ENCODE measurements around the gene C1orf105. TPM values are rescaled to one million over a fixed set of nuclear protein-coding genes. Genes with fewer than 3 reads are reported as not detected.
A peak's percentile ranks its signal among the peaks of the same experiment; 100 is the strongest.

The C1orf105 gene
- total and polyA plus RNA-seq, 2 of the 13 experiments (the other 11 are each of a cell fraction or from before 2014, with no cell fraction given) = 0.15 to 0.45 TPM

DNA sequence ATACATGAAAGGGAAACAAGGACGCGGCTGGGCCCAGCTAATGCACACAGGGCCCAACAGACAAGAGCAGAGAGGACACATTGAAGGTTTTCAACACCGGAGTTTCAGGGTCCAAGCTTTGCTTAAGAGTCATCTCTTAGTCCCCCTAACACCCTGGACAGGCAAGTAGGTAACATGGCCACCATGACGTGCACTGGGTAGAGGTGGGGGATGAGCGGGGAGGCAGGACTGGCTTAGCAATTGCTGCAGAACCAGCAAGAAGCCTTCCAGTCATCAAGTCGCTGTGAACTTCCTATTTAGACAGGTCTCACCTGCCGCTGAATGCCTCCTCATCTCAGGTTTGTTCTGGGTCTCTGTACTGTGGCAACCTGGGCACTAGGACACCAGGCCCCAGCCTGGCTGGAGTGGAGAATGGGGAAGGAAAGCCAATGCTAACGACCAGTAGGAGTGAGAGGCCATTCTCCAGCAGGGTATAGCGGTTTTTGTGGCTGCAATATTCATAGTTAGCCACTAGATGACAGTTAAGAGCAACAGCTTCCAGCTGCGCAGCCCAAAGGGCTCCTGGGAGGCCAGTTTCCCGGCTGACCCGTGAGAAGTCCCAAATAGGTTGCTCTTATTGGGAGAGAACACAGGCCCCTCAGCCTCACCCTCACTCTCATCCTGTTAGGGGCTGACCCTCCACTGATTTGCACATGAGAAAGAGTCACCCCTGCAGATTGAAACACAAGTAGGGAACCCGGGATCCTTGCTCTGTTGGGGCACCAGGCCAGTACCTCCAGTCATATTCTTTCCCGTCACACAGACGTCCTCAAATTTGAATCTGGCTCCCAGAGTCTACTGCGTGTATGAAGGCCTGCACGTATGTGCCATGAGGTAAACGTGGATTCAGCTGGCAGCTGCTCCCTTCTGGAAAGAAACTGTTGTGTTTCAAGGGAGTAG lies 29.4 kb downstream of the C1orf105 start (continued):
- TF ChIP-seq SNAI1 (CRISPR knock-in tag; IDR thresholded peaks at IDR 0.05; ENCODE audit: borderline replicate concordance) (no peak), SRSF4 (IDR thresholded peaks at IDR 0.05; ENCODE audit: low read depth, low read length, poor library complexity, severe bottlenecking) (no peak), MIER2 (CRISPR knock-in tag; IDR thresholded peaks at IDR 0.05) (peak; percentile 55; the same call in 1 of the 2 replicates), KMT2B (CRISPR knock-in tag; IDR thresholded peaks at IDR 0.05) (0 out of 2 replicates have a peak, but pooled peaks have one; percentile 7), ZBTB4 (CRISPR knock-in tag; IDR thresholded peaks at IDR 0.05; ENCODE audit: borderline replicate concordance) (no peak; the same call in 1 of the 2 replicates), REXO4 (CRISPR knock-in tag; IDR thresholded peaks at IDR 0.05; ENCODE audit: borderline replicate concordance) (no peak), LCORL (IDR thresholded peaks at IDR 0.05) (no peak), LCORL (CRISPR knock-in tag; IDR thresholded peaks at IDR 0.05) (peak; percentile 64; the same call in 1 of the 2 replicates), NFIC (IDR thresholded peaks at IDR 0.05; ENCODE audit: low read length) (no peak), IRX3 (CRISPR knock-in tag; IDR thresholded peaks at IDR 0.05; ENCODE audit: borderline replicate concordance, low read depth) (no peak), TCF7 (IDR thresholded peaks at IDR 0.05; ENCODE audit: low read depth) (no peak; the same call in 1 of the 2 replicates), GFI1 (CRISPR knock-in tag; IDR thresholded peaks at IDR 0.05; ENCODE audit: borderline replicate concordance) (no peak), ZNF790 (CRISPR knock-in tag; IDR thresholded peaks at IDR 0.05; ENCODE audit: borderline replicate concordance) (no peak), POLR2A (IDR thresholded peaks at IDR 0.05; ENCODE audit: insufficient read depth in 1 of 2, low read depth in 2 of 2, low read length in 2 of 2) (peak; percentile 54 to 76), ZBTB14 (CRISPR knock-in tag; IDR thresholded peaks at IDR 0.05) (no peak), ZNF713 (CRISPR knock-in tag; IDR thresholded peaks at IDR 0.05) (no peak)
- TF ChIP-seq, protein P1, sequence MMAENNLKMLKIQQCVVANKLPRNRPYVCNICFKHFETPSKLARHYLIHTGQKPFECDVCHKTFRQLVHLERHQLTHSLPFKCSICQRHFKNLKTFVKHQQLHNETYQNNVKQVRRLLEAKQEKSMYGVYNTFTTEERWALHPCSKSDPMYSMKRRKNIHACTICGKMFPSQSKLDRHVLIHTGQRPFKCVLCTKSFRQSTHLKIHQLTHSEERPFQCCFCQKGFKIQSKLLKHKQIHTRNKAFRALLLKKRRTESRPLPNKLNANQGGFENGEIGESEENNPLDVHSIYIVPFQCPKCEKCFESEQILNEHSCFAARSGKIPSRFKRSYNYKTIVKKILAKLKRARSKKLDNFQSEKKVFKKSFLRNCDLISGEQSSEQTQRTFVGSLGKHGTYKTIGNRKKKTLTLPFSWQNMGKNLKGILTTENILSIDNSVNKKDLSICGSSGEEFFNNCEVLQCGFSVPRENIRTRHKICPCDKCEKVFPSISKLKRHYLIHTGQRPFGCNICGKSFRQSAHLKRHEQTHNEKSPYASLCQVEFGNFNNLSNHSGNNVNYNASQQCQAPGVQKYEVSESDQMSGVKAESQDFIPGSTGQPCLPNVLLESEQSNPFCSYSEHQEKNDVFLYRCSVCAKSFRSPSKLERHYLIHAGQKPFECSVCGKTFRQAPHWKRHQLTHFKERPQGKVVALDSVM (CRISPR knock-in tag; IDR thresholded peaks at IDR 0.05) = peak; percentile 17; the same call in 1 of the 2 replicates
- TF ChIP-seq, protein P2, sequence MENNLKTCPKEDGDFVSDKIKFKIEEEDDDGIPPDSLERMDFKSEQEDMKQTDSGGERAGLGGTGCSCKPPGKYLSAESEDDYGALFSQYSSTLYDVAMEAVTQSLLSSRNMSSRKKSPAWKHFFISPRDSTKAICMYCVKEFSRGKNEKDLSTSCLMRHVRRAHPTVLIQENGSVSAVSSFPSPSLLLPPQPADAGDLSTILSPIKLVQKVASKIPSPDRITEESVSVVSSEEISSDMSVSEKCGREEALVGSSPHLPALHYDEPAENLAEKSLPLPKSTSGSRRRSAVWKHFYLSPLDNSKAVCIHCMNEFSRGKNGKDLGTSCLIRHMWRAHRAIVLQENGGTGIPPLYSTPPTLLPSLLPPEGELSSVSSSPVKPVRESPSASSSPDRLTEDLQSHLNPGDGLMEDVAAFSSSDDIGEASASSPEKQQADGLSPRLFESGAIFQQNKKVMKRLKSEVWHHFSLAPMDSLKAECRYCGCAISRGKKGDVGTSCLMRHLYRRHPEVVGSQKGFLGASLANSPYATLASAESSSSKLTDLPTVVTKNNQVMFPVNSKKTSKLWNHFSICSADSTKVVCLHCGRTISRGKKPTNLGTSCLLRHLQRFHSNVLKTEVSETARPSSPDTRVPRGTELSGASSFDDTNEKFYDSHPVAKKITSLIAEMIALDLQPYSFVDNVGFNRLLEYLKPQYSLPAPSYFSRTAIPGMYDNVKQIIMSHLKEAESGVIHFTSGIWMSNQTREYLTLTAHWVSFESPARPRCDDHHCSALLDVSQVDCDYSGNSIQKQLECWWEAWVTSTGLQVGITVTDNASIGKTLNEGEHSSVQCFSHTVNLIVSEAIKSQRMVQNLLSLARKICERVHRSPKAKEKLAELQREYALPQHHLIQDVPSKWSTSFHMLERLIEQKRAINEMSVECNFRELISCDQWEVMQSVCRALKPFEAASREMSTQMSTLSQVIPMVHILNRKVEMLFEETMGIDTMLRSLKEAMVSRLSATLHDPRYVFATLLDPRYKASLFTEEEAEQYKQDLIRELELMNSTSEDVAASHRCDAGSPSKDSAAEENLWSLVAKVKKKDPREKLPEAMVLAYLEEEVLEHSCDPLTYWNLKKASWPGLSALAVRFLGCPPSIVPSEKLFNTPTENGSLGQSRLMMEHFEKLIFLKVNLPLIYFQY (CRISPR knock-in tag; IDR thresholded peaks at IDR 0.05; ENCODE audit: borderline replicate concordance) = peak; percentile 38; the same call in 1 of the 2 replicates

All from HepG2 (cell line).